GM18858 (cell line): ENCODE data around the gene PKDCC.
A peak's percentile ranks its signal among the peaks of the same experiment; 100 is the strongest.

ENCODE experiments used
- ATAC-seq: cut with Tn5 transposase; IDR thresholded peaks from one replicate; pipeline ENCODE4 v1.9.1; 2021; ENCODE audit not compliant: unreplicated experiment

Gene PKDCC

DNA sequence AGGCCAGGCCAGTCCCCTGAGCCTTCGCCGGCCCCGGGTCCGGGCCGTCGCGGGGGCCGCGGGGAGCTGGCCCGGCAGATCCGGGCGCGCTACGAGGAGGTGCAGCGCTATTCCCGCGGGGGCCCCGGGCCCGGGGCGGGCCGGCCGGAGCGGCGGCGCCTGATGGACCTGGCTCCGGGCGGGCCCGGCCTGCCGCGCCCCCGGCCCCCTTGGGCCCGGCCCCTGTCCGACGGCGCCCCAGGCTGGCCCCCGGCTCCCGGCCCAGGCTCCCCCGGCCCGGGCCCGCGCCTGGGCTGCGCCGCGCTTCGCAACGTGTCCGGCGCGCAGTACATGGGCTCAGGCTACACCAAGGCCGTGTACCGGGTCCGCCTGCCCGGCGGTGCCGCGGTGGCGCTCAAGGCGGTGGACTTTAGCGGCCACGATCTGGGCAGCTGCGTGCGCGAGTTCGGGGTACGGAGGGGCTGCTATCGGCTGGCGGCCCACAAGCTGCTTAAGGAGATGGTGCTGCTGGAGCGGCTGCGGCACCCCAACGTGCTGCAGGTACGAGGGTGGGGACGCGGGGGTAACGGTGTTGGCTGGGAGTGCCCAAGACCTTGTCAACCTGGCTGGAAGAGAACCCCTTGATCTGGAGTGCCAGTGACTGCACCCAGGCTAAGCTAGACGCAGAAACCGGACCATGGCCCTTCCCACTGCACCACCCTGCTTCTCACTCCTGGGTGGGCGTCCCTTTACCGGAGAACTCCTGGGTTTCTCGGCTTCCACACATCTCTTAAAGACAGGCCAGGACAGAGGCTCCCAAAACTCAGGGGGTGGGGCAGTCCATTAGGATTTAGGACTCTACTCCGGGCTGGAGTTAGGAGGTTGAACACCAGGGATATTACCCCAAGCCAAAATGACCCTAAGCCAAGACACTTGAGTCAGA is 739 bp downstream of the PKDCC start:
- peak; percentile 22 for ATAC-seq

DNA sequence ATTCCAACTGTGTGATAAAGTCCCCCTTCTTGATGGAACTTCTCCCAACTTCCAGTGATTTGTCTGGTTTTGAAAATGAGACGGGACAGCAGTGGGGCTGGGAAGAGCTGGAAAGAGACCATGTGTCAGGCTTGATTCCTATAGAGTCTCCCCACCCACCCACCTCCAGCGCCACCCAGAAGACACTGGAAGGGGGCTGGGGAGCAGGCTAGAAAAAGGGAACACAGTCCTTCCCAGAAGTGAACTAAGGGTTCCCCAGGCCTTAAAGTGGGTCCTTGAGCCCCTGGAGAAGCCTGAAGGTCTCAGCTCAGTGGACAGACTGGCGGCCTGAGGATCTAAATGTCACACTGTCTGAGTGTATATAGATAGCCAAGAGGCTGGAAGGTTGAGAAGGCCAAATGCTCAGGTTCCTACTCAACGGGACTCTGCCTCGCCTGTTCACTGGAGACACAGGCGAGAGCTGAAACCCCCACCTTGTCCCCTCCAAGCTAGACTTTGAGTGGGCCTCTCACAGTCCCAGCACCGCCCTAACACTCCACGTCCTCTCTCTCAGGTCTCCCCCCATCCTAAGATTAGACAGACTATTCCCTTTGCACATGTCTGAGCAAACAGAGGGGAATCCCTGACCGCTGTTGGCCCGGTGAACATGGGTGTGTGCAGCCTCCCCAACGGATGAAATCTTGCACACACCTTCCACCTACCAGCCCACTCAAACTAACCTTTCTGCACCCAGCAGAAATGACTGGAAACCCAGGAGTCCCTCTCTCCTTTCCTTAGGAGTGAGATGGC is 1.6 kb downstream of the PKDCC start:
- no peak for ATAC-seq

DNA sequence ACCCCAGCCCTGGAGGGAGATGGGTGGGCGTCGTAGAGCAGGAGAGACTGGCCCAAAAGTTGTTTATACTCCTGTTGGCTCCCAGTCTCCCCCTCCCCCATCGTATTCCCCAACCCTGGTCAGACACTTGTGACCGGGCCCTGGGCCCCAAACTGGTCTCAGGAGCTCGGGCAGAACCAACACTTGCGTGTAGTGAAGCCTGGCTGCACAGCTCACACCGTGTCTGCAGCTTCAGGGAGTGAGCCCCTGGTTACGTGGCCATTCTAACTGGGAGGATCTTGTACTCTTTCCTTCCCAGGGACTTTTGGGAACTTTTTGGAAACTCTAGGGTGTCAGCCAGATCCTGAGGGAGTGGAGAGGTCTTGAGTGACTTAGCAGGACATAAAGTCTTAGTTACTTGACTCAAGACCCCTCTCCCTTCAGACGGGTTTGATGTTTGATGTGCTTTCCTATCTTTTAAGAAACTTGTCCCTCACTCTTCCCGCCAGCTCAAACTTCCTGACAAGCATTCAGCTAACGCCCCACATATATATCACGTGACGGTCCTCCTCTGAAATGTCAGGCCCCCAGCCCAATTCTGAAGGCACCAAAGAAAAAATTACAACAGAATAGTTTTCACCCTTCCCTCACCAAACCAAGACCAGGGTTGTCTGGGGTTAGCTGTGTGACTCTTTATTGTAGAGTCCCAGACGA is 2.3 kb downstream of the PKDCC start:
- ATAC-seq: no peak

DNA sequence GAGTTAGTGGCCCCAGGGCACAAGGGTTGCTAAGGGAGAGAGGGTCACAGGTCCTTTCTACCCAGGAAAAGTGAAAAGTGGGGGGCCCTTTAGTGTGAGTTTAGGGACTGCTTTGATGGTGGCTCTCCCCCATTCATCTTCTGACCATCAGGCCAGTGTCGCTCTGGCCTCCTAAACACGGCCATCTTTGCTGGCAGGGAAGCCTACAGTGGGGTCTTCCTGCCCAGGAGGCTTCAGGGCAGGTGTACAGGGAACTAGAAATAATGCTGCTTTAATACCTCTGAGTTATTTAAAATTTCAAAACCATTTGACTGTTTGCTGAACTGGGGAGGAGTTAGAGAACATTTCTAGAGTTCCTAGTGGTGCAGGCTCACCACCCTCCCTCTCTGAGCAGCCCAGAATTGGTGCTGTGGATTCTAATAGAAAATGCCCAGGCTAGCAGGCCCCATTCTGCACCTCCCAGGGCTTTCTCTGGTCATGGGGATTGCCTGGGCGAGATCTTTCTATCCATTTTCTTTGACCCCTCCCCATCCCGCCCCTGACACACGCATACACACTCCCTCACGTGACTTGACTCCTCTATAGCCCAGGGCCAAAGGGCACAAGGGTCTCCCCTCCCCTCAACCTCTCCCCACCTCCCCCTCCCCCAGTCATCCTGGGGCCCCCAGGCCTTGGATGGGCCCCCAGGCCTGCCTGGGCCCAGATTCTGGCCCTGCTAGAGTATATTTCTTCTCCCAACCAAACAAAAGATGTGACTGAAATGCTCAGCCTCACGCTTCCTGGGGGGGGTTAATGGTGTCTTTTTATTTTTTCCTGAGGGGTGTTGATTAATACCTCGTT is 3.1 kb downstream of the PKDCC start:
- no peak for ATAC-seq

DNA sequence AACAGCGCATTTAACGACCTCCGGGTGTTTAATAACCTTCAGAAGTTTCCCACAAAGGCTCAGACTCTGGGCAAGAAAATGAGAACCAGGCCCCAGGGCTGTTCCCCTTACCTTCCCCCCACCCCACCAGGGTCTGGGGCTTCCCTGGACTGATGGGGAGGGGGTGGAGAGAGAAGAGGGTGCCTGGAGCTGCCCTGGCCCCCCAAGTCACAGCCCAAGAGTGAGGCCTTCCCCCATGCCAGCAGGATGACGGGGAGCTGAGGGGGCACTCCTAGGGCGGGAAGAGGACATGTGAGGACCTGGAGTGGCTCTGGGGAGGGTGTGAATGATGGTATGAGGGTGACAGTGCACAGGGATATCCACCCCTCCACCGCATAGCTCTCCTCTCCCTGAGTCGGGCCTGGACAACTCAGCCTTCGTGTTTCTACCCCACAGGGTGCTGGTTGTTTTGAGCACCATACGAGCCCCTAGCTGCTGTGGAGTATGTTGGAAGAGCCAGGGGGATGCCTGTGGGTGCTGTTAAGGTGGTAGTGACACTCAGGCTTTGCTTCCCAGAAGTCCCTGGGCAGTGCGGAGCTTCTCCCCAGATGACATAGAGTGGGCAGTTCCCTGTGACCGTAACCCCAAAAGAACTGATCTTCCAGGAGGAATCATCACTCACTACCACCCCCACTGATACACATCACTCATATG is 3.9 kb downstream of the PKDCC start:
- ATAC-seq: no peak

DNA sequence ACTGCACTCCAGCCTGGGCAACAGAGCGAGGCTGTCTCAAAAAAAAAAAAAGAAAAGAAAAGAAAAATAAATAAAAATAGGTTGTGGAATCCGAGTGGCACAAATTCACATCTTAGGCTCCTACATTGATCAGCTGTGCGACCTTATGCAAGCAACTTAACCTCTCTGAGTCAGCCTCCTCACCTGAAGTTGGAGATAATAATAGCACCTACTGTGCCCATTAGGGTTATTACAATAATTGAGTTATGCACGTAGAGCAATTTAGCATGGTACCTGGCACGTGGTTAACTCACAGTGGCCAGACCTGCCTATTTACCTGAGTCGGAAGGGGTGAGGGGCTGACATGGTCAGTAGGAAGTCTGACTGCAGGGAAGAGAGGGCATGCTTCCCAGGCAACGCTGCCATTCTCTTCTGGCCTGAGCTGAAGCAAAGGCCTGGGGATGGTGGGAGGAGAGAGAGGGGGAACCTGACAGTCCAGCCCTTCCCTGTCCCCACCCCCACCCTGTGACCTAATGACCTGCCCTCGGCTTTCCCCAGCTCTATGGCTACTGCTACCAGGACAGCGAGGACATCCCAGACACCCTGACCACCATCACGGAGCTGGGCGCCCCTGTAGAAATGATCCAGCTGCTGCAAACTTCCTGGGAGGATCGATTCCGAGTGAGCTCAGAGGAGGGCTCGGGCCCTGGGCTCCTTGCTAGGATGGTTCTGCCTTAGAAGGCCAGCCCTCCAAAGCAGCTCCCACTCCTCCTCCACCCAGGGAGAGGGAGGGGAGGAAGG is 5.1 kb downstream of the PKDCC start:
- no peak for ATAC-seq

DNA sequence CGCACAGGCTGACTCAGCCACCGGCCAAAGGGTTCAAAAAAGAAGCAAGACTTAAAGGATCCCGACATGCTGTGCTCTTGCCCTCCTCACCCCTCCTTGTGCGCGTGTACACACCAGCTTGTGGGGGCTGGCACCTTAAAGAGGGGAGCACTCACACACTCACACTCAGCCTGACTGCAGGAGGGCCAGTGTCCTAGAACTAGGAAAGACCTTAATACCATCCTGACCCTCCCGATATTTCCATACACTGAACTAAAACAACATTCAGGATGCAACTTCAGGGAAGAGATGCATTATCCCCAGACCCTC is 5.6 kb downstream of the PKDCC start:
- ATAC-seq: no peak

- no peak for ATAC-seq
Observed at GRCh38 chr2:42053791-42054701, 6.2 kb downstream of the PKDCC start.

- no peak for ATAC-seq
Observed at GRCh38 chr2:42054714-42055430, 7.1 kb downstream of the PKDCC start.

GRCh38 chr2:42055573-42056514 is 8.0 kb downstream of the PKDCC start:
- no peak for ATAC-seq

- no peak for ATAC-seq
Observed at GRCh38 chr2:42057159-42057901, 9.5 kb downstream of the PKDCC start.

- no peak for ATAC-seq
Observed at GRCh38 chr2:42057902-42058450, 10.2 kb downstream of the PKDCC start.

DNA sequence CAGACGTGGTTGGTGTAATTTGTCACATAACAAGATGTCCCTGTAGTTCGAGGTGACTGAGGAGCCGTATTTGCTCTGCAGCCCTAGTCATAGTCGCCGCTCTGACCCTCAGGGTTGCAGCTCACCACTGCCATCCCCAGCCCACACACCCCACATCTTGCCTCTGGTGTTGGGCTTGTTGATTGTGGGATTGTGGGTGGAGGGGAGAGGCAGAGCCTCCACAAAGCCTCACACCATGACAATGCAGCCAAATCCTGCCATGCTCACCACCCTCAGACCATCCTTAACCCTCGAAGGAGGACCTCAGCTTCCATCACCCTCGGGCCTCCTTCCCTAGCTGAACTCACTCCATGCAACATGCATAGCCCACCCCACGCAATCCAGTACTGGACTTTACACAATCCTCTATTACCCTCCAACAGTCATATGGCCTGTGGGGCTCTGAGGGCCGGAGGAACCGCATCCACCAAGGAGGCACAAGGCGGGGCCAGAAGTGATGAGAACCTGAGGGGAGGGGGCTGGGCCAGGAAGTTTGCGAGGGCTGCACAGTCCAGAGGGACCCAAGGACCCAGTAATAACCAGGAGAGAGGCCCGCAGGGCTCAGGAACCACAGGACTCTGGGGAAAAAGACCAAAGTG is 11.6 kb downstream of the PKDCC start:
- ATAC-seq: no peak

DNA sequence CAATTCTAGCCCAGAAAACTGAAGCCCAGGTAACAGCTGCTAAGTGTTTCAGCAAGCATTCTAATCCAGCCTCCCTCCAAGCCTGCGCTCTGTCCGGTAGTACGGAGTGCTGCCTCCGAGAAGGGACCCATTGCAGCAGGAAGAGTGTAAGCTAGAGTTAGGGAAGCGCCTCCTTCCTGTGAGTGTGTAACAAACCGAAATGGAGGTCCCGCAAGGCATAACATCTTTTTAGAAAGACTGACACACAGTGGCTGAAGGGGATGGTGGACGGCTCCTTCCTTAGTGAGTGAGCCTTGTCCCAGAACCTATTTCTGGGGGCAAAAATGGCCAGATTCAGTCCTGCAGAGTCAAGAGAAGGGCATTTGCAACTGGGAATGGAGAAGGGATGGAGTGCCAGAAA is 12.2 kb downstream of the PKDCC start:
- no peak for ATAC-seq
